GM12878 (cell line): ENCODE data around the gene PDE10A. TPM values are rescaled to one million over a fixed set of nuclear protein-coding genes. Genes with fewer than 3 reads are reported as not detected.

ENCODE experiments used
- CBX5 ChIP-seq: sonication (generic); IDR thresholded peaks from 2 replicates; pipeline ENCODE4 v1.6.1; 2016; ENCODE audit warnings: low read depth, moderate library complexity, mild to moderate bottlenecking, inconsistent platforms
- ETV6 ChIP-seq, 2 experiments: fragments of 450-650 bp in 1 of 2; IDR thresholded peaks in 1 of 2; conservative IDR thresholded peaks in 1 of 2; 2 replicates each; pipeline ENCODE4 v1.6.1; 2014; ENCODE audit warnings: antibody characterized with exemption in 1 of 2, borderline replicate concordance in 1 of 2, low read depth in 1 of 2, mild to moderate bottlenecking in 1 of 2, moderate library complexity in 1 of 2
- IRF3 ChIP-seq: fragments of 450-650 bp; IDR thresholded peaks from 2 replicates; pipeline ENCODE4 v1.6.1; 2014; ENCODE audit warnings: mild to moderate bottlenecking
- IRF4 ChIP-seq: IDR thresholded peaks from 2 replicates; pipeline ENCODE4 v1.6.1; 2011; ENCODE audit warnings: low read depth, low read length
- JUND ChIP-seq: IDR thresholded peaks from 2 replicates; pipeline ENCODE4 v1.6.1; 2012; ENCODE audit warnings: low read depth, mild to moderate bottlenecking, low read length, improper control_type of control experiment, moderate library complexity
- KDM1A ChIP-seq: fragments of 200-600 bp; sonication (generic); IDR thresholded peaks from 2 replicates; pipeline ENCODE4 v1.6.1; 2016; ENCODE audit warnings: borderline replicate concordance
- MEF2B ChIP-seq: fragments of 450-650 bp; IDR thresholded peaks from 2 replicates; pipeline ENCODE4 v1.6.1; 2018; ENCODE audit warnings: mild to moderate bottlenecking, moderate library complexity; ENCODE audit not compliant: partially characterized antibody, poor library complexity, severe bottlenecking
- NFIC ChIP-seq: IDR thresholded peaks from 2 replicates; pipeline ENCODE4 v1.6.1; 2012; ENCODE audit warnings: low read depth, mild to moderate bottlenecking, inconsistent platforms, low read length, moderate library complexity
- PAX8 ChIP-seq: fragments of 450-650 bp; IDR thresholded peaks from 2 replicates; pipeline ENCODE4 v1.6.1; 2017; ENCODE audit warnings: mild to moderate bottlenecking, moderate library complexity
- RAD51 ChIP-seq: fragments of 450-650 bp; IDR thresholded peaks from 2 replicates; pipeline ENCODE4 v1.6.1; 2016; ENCODE audit warnings: moderate library complexity, mild to moderate bottlenecking, inconsistent platforms
- SMC3 ChIP-seq: IDR thresholded peaks from 2 replicates; pipeline ENCODE4 v1.6.1; 2011; ENCODE audit warnings: low read length, improper control_type of control experiment, borderline replicate concordance
- polyA plus RNA-seq, 11 experiments: library from polyadenylated mRNA; depleted of rRNA in 4 of 11; unstranded in 6 of 11; stranded (reverse) in 5 of 11; fragments of >200 nt; fragmentation: Nextera tagmentation in 4 of 11; fragmentation: Illumina TruSeq in 1 of 11; extraction: Ambion mirVana in 4 of 11; extraction: Trizol in 1 of 11; gene quantifications; 1 replicate in 1 of 11; 2 replicates in 10 of 11; pipeline versions ENCODE4 v1.2.1 to v1.2.3, GENCODE V29; 2011 to 2016; ENCODE audit warnings: inconsistent platforms in 2 of 11, missing spikeins in 2 of 11, low read depth in 1 of 11
- total RNA-seq, 4 experiments: library from RNA; depleted of rRNA in 3 of 4; stranded (reverse); fragments of >200 nt in 3 of 4; fragmentation: Illumina TruSeq in 1 of 4; extraction: Trizol in 1 of 4; gene quantifications; 2 replicates each; pipeline versions ENCODE4 v1.2.1 to v1.2.3, GENCODE V29; 2013 to 2021
- TF ChIP-seq, protein P1 (sequence below): IDR thresholded peaks from 2 replicates; pipeline ENCODE4 v1.6.1; 2012; ENCODE audit warnings: improper control_type of control experiment, low read depth, low read length; ENCODE audit not compliant: insufficient replicate concordance

The PDE10A gene
- total and polyA plus RNA-seq, 10 of the 15 experiments (the other 5 are each of a cell fraction or from before 2014, with no cell fraction given): under 0.01 to 1.3 (median 0.03) TPM; not detected in 2

DNA sequence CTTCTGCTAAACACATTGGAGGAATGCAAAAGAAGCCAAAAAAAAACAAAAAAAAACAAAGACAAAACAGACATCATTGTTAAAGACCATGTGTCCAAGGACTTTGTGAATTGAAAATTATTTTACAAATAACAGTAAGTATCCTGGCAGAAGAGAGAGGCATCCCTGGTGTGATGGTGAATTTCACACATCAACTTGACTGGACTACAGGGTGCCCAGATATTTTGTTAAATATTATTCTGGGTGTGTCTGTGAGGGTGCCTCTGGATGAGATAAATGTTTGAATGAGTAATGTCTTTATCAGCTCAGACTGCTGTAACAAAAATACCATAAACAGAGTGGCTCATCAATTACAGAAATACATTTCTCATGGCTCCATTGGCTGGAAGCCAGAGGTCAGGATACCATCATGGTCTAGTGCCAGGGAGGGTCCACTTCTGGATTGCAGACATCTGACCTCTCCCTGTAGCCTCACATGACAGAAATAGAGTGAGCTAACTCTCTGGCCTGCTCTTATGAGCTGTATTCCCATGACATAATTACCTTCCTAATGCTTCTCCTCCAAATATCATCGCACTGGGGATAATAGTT, 341.4 kb downstream of the PDE10A start (continued):
- TF ChIP-seq, protein P1, sequence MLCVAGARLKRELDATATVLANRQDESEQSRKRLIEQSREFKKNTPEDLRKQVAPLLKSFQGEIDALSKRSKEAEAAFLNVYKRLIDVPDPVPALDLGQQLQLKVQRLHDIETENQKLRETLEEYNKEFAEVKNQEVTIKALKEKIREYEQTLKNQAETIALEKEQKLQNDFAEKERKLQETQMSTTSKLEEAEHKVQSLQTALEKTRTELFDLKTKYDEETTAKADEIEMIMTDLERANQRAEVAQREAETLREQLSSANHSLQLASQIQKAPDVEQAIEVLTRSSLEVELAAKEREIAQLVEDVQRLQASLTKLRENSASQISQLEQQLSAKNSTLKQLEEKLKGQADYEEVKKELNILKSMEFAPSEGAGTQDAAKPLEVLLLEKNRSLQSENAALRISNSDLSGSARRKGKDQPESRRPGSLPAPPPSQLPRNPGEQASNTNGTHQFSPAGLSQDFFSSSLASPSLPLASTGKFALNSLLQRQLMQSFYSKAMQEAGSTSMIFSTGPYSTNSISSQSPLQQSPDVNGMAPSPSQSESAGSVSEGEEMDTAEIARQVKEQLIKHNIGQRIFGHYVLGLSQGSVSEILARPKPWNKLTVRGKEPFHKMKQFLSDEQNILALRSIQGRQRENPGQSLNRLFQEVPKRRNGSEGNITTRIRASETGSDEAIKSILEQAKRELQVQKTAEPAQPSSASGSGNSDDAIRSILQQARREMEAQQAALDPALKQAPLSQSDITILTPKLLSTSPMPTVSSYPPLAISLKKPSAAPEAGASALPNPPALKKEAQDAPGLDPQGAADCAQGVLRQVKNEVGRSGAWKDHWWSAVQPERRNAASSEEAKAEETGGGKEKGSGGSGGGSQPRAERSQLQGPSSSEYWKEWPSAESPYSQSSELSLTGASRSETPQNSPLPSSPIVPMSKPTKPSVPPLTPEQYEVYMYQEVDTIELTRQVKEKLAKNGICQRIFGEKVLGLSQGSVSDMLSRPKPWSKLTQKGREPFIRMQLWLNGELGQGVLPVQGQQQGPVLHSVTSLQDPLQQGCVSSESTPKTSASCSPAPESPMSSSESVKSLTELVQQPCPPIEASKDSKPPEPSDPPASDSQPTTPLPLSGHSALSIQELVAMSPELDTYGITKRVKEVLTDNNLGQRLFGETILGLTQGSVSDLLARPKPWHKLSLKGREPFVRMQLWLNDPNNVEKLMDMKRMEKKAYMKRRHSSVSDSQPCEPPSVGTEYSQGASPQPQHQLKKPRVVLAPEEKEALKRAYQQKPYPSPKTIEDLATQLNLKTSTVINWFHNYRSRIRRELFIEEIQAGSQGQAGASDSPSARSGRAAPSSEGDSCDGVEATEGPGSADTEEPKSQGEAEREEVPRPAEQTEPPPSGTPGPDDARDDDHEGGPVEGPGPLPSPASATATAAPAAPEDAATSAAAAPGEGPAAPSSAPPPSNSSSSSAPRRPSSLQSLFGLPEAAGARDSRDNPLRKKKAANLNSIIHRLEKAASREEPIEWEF: no peak
- no peak for TF ChIP-seq ETV6 (conservative IDR thresholded peaks at IDR 0.05 in 1 of 2, IDR thresholded peaks at IDR 0.05 in 1 of 2; ENCODE audit: borderline replicate concordance in 1 of 2, low read depth in 1 of 2)
- no peak for TF ChIP-seq PAX8
- no peak for TF ChIP-seq IRF3
- no peak for TF ChIP-seq KDM1A
- TF ChIP-seq NFIC: no peak
- TF ChIP-seq SMC3: no peak
- TF ChIP-seq RAD51: no peak
- TF ChIP-seq IRF4: no peak
- TF ChIP-seq CBX5: no peak
- no peak for TF ChIP-seq JUND
- TF ChIP-seq MEF2B: no peak
